Epithelial cell of proximal tubule (primary cell): ENCODE results near the gene NR0B1. TPM values are rescaled to one million over a fixed set of nuclear protein-coding genes. Genes with fewer than 3 reads are reported as not detected.

Experiments used
- DNase-seq: peaks from one replicate; pipeline ENCODE4 v3.0.0-alpha.2; 2011; ENCODE audit warnings: low read depth
- H3K4me3 ChIP-seq: 2 replicates; pipeline ENCODE4 v1.5.1; 2011; ENCODE audit warnings: low read depth, mild to moderate bottlenecking, low read length
- CTCF ChIP-seq: conservative IDR thresholded peaks from 2 replicates; pipeline ENCODE4 v1.5.1; 2012; ENCODE audit warnings: low read depth, mild to moderate bottlenecking, low read length
- total RNA-seq: library from RNA; depleted of rRNA; stranded (reverse); fragments of >200 nt; gene quantifications from 2 replicates; pipeline ENCODE4 v1.2.3, GENCODE V29; 2015

The NR0B1 gene
- total RNA-seq, 1 donor from 2014 or later: 0.35 TPM

GRCh38 chrX:30280428-30280827 is 28.8 kb downstream of the NR0B1 start:
- H3K4me3 ChIP-seq: no peak overlapping the region
- TF ChIP-seq CTCF: no peak
- DNase-seq: no peak

GRCh38 chrX:30278365-30278764 is 30.8 kb downstream of the NR0B1 start:
- DNase-seq: no peak
- TF ChIP-seq CTCF: no peak
- H3K4me3 ChIP-seq: no peak overlapping the region

GRCh38 chrX:30275498-30275897 is 33.7 kb downstream of the NR0B1 start:
- no peak for DNase-seq
- TF ChIP-seq CTCF: peak; percentile 46
- H3K4me3 ChIP-seq: no peak overlapping the region

GRCh38 chrX:30270639-30271038 is 38.6 kb downstream of the NR0B1 start:
- TF ChIP-seq CTCF: no peak
- DNase-seq: no peak
- H3K4me3 ChIP-seq: no peak overlapping the region

- TF ChIP-seq CTCF: no peak
- no peak for DNase-seq
- H3K4me3 ChIP-seq: no peak overlapping the region
Measured at GRCh38 chrX:30262763-30263162, 46.4 kb downstream of the NR0B1 start.

GRCh38 chrX:30261012-30261411 is 48.2 kb downstream of the NR0B1 start:
- no peak overlapping the region for H3K4me3 ChIP-seq

GRCh38 chrX:30259927-30260326 is 49.3 kb downstream of the NR0B1 start:
- TF ChIP-seq CTCF: no peak
- H3K4me3 ChIP-seq: no peak overlapping the region
- no peak for DNase-seq

More at GRCh38 chrX:30261012-30261411, 48.2 kb downstream of the NR0B1 start:
- DNase-seq: no peak
- TF ChIP-seq CTCF: no peak

Other genes starting within 250 kb of the NR0B1 start
- gene MAGEB2, start 93.8 kb downstream of the NR0B1 start, total RNA-seq: not detected in 2 replicates
- not detected in 2 replicates for gene MAGEB3, start 78.7 kb downstream of the NR0B1 start, total RNA-seq
- gene MAGEB4, start 67.4 kb downstream of the NR0B1 start, total RNA-seq: not detected in 2 replicates
- not detected in 2 replicates for gene MAGEB1, start 62.2 kb downstream of the NR0B1 start, total RNA-seq